NCI-H2171 (cell line): ENCODE measurements around the gene VANGL2.

Experiments
- DNase-seq: peaks from one replicate; lab custom pipeline; 2025; lab: John Stamatoyannopoulos, UW

The VANGL2 gene

DNA sequence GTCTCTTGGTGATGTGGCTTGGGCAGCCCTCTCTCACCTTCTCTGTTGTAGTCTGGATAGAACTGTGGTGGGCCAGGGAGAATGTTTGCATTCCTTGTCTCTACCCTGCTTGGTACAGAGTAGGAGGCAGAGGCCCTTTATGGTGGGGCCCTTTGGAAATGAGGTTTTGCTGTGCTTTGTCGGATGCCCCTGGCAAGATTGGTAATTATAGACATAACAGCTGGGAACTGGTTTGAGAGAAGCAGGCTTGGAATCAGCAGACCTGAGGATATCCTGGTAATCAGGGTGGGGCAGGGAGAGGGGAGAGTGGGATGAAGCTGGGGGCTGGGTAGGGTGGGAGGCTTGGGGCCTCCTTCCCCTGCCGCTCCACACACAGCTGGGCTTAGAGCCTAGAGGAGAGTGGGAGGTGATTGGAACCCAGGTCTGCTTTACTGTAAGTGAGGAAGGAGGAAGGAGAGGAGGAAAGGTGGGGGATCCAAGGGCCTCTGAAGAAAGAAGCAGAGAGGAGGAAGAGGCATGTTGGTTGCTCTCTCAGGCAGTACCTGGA lies 5.0 kb downstream of the VANGL2 start:
- DNase-seq, result no peak

DNA sequence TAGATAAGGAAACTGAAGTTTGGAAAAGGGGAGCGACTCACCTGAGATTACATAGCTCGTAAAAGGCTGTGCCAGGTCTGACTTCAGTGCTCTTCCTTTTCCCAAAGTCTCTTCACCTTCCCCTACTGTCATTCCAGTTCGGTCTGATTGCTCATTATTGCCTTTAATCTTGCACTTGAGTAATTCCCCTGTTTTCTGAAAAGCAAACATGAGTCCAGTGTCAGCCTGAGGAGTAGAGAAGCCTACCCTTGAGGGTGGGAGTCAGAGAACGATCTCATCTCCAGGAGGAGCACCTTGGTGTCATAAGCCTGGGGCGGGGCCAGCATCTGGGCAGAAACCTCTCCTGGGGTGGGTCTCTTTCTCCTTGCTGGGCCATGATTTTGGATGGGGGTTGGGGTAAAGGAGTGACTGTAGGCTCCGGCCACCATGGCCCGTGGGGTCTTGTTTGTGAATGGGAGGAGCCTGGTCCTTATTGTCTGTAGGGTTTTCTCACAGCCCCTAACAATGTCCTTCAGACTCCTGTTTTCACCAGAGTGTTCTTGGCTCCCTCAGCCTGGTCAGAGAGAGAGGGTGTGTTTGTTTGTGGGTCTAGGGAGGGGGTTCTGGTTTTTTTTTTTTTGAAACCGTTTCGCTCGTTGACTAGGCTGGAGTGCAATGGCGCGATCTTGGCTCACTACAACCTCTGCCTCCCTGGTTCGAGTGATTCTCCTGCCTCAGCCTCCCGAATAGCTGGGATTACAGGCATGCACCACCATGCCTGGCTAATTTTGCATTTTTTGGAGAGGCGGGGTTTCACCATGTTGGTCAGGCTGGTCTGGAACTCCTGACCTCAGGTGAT lies 6.0 kb downstream of the VANGL2 start:
- no peak for DNase-seq

DNA sequence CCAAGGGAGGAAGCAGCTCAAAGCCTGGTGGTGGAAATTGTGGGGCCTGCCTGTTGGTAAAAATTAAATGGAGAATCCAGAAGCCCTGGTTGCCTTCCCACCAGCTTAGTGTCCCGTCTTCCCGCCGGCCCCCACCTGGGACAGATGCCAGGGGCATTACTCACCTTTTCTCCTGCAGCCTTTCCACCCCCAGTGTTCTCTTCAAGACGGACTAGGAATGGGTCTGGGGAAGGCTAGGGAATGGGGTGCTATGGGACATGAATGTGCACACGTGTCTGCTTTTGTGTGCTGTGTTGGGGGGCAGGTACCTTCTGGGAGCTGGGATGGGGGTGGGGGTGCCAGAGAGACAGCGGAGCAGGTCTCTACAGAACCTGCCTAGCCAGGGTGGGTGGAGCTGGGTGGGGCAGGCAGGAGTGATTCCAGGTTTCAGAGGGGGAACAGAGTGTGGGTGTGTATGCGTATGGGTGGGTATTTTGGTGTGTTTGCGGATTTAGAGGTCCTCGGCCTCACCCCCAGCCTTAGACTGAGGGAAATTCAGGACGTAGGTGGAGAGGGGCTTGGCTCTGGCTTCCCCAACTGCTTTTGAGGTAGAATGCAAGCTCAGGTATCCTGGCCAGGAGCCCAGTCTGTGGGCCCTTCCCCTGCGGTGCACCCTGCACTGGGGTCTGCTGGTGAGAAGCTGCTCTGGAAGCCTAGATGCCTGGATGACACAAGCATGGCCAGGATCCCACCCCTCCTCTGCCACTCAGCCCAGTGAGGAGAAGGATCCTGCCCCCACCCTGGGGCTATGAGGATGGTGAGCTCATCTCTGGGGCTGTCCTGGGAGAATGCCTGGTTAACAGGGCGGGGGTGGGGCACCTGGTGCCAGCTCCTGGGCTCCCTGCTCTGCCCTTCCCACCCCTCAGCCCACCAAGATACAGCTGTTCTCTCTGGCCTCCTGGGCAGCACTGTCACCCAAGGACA lies 7.8 kb downstream of the VANGL2 start:
- no peak for DNase-seq

DNA sequence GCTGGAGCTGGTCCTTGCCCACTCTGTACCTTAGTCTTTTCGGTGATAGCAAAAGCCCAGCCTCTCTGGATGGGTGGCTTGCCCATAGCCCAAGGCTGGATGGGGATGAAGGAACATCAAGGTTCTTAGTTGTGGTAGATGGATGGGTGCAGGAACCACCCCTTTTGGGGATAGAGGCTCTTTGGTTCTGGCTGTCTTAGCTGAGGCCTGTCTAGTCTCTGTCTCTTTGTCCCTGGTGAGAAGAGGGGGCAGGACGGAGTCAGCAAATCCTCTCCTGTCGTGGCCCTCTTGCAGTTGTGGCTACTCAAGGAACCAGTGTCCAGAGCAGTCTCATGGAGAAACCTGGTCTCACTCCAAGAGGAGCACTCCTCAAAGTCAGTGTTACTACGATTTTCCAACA lies 8.5 kb downstream of the VANGL2 start:
- DNase-seq, result no peak

DNA sequence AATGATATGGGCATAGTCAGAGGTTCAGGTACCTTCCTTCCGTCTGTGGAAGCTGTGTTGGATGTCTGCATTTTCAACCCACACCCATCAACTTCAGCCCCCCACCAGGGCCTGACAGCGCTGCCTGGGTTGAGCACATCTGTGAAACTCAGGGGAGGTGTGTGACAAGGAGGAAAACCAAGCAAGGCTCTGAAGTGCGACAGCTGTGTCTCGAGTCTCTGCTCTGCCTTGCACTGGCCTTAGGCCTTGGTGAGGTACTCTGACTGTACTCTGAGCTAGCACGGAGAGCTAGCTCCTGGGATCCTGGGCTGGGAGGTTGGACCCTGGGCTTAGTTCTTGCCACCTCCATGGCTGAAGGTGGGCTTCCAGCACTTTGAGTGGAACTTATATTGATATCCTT lies 9.1 kb downstream of the VANGL2 start:
- no peak for DNase-seq

DNA sequence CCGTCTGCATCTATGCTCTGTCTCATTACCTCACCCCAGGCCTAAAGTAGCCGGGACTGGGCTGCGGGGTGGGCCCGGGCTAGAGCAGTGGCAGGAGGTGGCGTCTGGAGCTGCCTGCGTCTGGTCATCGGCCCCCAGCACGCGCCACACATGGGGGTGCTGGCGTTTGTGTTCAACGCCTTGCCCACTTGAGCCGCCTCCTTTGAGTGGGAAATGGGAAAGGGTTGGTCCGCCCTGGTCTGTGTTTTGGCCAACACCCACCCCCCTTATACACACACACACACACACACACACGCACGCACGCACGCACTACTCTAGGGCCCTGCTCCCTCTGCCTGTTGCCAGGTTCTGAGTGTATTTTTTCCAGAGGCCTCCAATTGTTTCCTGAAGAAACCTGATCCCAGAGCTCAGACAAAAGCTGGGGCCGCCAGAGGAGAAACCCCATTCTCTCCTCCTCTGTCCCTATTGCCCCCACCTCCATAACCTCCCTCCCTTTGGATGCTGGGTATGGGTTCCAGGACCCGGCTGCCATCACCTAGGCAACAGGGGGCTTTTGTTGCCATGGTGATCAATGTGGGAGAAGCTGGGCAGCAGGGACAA lies 10.1 kb downstream of the VANGL2 start:
- peak; percentile 44 for DNase-seq

DNA sequence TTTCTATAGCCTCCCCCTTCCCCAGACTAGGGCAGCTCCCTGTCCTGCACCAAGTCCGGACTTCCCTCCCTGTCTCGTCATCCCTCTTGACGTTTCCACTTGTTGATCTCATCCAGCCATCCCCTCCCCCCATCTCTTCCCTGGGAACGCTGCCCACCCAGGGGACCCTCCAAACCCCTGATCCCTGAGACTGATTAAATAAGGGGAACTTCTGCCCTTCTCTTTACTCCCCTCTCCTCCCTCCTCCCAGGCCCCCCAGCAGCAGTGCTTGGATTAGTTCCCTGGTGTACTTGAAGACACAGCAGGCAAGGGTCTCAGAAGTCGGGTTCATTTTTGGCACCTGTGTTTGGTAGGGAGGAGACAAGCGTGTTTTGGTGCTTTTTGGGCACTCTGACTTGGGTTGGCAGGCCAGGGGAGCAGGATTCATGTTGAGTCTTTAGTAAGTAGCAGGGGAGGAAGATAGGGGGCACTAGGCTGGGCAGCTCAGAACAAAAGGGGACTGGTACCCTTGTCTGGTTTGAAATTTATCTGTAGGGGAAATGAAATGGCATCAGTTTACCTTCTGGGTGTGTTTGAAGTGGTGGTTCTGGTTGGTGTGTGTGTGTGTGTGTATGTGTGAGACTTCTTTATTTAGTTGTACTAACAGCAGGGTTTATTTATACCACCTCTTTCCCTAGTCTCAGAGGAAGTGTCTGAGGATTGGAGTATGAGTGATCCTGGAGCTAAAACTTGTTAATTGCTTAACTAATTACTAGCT lies 11.1 kb downstream of the VANGL2 start:
- no peak for DNase-seq

DNA sequence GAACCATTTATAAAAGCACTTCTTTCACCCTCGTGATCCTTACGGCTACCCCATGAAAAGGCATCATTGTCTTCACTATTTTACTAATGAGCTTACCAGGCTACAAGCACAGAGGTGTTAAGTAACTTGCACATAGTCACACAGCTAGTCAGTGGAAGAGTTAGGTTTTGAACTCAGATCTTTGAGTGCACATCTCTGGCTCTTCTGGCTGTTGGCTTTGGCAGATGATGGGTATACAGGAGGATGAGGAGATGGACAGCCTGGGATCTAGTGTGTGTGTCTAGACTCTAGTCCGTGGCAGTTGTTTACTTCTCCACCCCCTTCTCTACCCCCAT lies 11.6 kb downstream of the VANGL2 start:
- DNase-seq, result no peak

DNA sequence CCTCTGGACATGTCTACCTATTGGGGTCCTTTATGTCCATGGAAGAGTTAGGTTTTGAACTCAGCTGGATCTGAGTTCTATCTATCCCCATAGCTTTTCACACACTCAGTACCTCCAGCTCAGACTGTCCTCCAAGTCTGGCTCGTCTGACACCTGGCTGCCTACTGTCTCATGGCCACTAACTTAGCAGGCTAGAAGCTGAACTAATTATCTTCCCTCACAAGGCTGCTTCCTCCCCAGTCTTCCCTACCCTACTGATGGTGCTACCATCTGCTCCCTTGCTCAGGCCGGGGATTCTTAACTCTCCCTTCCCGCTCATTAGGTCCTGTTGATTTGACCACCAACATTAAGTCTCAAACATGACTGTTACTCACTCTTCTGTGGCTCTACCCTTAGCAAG lies 13.4 kb downstream of the VANGL2 start:
- DNase-seq, result no peak

DNA sequence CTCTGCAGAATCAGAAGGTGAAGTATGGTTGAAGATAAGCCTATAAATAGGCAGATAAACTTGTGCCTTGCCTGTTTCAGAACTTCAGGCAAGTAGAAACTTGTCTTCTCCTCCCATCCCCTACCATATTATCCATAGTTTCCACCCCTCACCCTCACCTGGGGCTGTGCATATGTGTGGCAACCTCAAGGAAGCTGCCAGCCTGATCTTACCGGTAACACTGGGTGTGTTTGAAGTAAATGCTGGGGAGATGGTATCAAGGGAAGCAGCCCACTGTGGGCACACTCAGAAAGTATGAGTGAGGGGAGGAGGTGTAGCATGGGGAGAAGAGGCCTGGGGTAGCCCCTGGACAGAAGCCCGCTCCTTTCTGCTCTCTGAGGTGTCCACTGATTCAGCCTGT lies 14.5 kb downstream of the VANGL2 start:
- no peak for DNase-seq

DNA sequence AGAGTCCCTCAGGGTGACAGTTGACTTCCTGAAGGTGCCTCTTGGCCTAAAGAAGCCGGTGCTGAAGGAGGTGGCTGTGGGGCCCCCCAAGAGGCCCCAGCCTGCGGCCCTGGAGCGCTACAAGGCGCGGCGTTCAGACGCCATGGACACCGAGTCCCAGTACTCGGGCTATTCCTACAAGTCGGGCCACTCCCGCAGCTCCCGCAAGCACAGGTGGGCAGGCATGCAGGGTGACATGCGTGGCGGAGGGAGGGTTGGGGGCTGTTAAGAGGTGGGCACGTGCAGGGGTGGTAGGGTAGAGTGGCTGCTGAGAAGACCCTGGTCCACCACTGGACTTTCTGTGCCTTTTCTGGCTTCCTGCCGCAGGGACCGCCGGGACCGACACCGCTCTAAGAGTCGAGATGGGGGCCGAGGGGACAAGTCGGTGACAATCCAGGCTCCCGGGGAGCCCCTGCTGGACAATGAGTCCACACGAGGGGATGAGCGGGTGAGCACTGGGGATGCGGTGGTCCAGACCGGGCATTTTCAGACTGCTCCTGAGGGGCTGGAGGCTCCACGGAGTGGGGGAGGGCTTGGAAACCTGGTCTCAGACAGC lies 15.4 kb downstream of the VANGL2 start:
- DNase-seq, result no peak

DNA sequence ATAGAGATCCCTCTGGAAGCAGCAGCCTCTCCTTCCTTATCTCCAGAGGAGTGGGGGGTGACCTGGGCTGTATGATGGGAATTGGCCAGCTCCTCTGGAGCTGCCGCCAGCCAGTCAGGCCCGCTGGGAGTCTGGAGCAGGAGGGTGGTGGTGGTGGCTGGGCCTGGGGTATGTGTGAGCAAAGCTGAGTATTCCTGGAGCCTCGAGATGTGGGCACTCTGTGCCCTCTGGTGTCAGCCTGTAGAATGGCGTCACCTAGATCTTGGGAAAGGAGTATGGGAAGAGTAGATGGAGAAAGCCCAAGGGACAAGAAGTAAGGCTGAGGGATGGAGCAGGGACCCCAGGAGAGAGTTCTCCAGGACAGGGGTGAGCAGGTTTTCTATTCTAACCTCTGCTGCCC lies 16.0 kb downstream of the VANGL2 start:
- DNase-seq, result peak; percentile 16

DNA sequence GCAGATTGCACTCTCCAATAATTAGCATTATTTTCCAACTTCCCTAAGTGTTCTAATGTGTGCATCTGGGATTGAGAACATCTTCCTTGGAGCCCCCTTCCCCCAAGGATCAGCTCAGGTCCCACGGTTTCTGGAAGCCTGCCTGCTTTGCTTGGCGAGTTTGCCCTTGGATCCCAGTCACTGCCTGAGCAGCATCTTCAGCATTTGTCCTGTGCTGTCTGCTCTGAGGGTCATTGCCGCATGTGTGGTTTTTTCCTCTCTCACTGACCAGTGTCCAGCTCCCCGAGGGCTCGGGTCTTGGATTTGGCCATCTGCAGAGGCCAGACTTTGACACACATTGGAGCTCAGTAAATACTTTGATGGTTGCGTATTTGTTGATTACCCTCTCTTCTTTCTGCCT lies 18.1 kb downstream of the VANGL2 start:
- no peak for DNase-seq

DNA sequence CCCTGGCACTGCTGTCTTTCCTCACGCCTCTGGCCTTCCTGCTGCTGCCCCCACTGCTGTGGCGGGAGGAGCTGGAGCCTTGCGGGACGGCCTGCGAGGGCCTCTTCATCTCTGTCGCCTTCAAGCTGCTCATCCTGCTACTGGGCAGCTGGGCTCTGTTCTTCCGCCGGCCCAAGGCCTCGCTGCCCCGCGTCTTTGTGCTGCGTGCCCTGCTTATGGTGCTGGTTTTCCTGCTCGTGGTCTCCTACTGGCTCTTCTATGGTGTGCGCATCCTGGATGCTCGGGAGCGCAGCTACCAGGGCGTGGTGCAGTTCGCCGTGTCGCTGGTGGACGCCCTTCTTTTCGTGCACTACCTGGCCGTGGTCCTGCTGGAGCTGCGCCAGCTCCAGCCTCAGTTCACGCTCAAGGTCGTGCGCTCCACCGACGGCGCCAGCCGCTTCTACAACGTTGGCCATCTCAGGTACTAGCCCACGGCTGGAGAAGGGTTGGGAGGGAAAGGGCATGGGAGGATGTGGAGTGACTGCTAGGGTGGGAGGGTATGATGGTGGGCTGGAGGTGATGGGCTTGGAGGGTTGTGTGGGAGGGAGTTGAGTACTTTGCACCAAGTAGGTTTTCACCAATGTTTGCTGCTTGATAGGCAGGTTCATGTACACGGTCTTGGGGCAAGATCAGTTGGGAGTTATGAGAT lies 18.9 kb downstream of the VANGL2 start:
- DNase-seq, result no peak

DNA sequence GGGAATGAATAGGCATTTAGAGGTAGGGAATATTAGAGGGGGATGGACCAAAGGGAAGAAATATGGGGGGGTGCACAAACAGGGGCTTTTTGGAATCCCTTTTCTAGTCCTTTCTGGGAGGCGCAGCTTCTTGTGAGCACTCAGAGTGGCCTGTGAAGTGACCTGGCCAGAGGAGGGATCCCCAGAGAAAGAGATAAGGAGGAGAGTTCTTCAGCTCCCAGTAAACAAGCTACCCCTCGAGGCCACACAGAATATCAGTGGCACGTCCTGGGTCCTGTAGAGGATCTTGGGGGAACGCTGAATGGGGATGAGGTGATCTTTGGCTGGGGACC lies 19.4 kb downstream of the VANGL2 start:
- DNase-seq, result no peak

DNA sequence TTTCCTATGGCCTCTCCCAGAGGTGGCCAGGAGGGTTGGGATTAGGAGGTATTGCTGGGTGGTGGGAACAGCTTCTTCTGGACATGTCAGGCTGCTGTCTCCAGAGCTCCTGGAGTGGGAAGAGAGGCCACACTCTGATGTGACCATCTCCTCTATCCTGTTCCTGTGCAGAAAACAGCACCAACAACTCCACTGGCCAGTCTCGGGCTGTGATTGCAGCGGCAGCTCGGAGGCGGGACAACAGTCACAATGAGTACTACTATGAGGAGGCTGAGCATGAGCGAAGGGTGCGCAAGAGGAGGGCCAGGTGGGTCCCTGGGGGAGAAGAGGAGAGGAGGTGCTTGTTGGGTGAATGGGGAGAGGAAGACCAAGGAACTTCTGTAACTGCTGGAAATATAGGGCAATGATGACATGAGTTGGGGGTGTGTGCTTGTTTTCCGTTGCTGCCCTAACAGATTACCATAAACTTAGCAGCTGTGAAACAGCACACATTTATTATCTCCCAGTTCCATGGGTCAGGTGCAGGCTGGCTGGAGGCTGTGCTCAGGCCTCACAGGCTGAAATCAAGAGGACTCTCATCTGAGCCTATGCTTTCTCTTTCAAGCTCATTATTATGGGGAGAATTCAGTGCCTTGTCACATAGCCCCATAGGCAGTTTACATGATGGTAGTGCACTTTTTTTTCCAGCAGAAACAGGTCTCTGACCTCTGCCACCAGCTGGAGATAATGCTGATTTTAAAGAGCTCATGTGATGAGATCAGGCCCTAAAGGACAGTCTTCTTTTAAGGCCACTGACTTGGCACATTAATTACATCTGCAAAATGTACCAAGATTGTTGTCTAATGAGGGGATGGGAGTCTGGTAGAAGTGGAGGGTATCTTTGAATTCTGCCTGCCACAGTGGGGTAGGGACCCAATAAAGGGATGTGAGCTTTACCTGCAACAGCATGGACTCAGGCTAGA lies 20.8 kb downstream of the VANGL2 start:
- no peak for DNase-seq

DNA sequence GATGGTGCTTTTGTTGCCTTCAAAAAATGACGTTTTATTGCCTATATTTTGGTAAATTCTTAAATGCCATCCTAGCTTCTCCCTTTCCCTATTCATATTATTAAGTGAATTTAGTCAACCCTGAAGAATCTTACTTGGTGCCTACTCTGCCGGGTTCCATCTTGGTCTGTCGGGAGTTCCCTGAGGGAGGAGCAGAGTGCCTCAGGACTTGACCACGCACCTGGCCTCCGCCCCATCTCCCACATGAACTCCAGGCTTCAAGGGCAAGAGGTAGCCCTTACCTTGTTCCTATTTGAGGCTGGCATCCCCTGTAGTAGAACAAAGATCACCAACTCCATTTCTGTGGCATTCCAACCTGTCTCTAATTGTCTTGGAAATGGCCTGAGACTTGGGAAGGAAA lies 21.5 kb downstream of the VANGL2 start:
- no peak for DNase-seq

DNA sequence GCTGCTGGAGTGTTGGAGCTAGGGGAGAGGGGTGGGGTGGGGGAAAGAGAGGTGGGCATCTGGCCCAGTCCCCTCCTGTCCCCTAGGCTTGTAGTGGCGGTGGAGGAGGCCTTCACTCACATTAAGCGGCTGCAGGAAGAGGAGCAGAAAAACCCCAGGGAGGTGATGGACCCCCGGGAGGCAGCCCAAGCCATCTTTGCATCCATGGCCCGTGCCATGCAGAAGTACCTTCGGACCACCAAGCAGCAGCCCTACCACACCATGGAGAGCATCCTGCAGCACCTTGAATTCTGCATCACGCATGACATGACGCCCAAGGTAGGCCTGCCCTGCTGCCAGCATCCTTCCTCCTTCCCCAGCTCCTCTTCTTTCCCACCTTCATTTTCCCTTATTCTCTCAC lies 23.6 kb downstream of the VANGL2 start:
- DNase-seq, result no peak

DNA sequence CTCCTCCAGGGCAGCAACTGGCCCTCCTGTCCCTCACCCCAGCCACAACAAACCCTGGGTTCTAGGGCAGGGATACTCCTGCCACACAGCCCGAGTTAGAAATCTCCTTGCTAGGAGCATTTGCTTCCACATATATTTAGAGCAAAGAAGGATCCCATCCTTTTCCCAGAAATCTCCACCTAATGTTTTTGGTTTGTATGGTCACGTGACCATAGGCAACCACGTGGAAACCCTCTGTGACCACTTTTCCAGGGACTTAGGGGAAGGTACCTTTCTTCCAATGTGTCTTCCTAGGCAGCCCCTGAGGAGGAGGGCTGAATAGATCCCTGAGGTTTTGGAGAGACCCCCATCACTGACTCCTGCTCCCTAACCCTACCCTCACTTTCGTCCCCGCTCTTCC lies 25.5 kb downstream of the VANGL2 start:
- no peak for DNase-seq

DNA sequence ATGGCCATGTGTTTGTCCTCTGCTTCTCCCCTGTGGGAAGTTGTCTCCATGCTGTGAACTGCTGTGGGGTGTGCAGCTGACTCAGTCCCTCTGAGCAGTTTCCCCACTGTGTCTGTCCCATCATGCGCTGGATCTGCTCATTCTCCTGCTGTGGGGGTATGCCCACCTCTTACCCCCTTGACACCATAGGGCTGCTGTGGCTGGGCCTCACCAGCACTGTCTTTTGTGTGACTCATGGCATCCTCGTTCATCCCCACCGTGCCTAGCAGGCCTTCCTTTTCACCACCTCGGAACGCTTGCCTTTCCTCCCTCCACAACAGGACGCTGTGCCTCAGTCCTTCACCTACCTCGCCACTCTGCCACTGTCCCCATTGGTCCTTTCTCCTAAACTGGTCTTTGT lies 27.3 kb downstream of the VANGL2 start:
- DNase-seq, result no peak
